Esophagus squamous epithelium (tissue), 4 donors: Measurements from ENCODE around the gene USP10.

Source experiments
- POLR2A ChIP-seq, 4 donors: fragments of 450-650 bp; IDR thresholded peaks; one replicate each; pipeline ENCODE4 v1.6.1; 2017; ENCODE audit warnings: antibody characterized with exemption in 4 of 4, mild to moderate bottlenecking in 4 of 4, moderate library complexity in 3 of 4
- TF ChIP-seq, protein P1 (sequence below), 6 experiments: fragments of 450-650 bp in 4 of 6; fragments of 200-600 bp in 2 of 6; sonication (generic) in 2 of 6; IDR thresholded peaks; one replicate each; pipeline ENCODE4 v1.5.1; 2016 to 2019; ENCODE audit warnings: antibody characterized with exemption in 6 of 6, mild to moderate bottlenecking in 4 of 6, moderate library complexity in 4 of 6

DNA sequence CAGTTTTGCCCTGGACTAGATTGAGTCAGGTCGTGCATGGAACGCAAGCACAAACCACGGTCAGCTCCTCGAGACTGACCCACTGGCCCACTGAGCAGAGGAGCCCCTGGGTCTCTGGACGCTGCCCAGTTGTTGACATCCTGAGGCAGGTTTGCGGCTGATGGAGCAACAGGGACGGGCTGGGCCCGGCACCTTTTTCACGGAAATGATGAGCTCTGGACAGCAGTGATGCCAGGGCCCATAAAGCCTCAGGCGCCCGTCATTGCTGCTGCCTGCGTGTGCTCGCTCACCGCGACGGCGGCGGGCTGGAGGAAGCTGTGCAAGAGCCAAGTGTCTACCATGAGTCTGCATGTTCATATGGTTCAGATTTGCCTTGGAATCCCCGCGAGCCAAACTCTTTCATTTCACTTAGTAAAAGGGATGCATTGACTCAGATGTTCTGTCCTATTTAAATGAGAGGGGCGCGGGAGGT is 89.2 kb downstream of the USP10 start:
- TF ChIP-seq, protein P1, sequence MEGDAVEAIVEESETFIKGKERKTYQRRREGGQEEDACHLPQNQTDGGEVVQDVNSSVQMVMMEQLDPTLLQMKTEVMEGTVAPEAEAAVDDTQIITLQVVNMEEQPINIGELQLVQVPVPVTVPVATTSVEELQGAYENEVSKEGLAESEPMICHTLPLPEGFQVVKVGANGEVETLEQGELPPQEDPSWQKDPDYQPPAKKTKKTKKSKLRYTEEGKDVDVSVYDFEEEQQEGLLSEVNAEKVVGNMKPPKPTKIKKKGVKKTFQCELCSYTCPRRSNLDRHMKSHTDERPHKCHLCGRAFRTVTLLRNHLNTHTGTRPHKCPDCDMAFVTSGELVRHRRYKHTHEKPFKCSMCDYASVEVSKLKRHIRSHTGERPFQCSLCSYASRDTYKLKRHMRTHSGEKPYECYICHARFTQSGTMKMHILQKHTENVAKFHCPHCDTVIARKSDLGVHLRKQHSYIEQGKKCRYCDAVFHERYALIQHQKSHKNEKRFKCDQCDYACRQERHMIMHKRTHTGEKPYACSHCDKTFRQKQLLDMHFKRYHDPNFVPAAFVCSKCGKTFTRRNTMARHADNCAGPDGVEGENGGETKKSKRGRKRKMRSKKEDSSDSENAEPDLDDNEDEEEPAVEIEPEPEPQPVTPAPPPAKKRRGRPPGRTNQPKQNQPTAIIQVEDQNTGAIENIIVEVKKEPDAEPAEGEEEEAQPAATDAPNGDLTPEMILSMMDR (IDR thresholded peaks at IDR 0.05), result no peak
- TF ChIP-seq POLR2A (IDR thresholded peaks at IDR 0.05), result no peak
